Testis (tissue), 2 donors: ENCODE results near the gene BZW2.

Experiments used
- CTCF ChIP-seq, 3 experiments: fragments of 450-650 bp in 2 of 3; fragments of 200-600 bp in 1 of 3; sonication (generic) in 1 of 3; IDR thresholded peaks; one replicate each; pipeline ENCODE4 v1.5.1; 2016 to 2019; ENCODE audit warnings: antibody characterized with exemption in 3 of 3, mild to moderate bottlenecking in 2 of 3, moderate library complexity in 1 of 3
- POLR2A ChIP-seq: fragments of 450-650 bp; IDR thresholded peaks from one replicate; pipeline ENCODE4 v1.6.1; 2017; ENCODE audit warnings: antibody characterized with exemption, mild to moderate bottlenecking, moderate library complexity

- no peak for TF ChIP-seq CTCF (IDR thresholded peaks at IDR 0.05)
- no peak for TF ChIP-seq POLR2A
These were observed 92.2 kb downstream of the BZW2 start for GRCh38 chr7:16738011-16738688.
